CD4-positive, alpha-beta T cell treated with Interleukin-21 for 1 hour (primary cell): ENCODE data around the gene TFDP1.
"Not testable (repeated sequence)": the region's sequence is repeated elsewhere in the genome, so short reads cannot be mapped to it uniquely, and the experiment has no call there.

Source experiments
- DNase-seq: peaks from one replicate; pipeline ENCODE4 v3.0.0-alpha.2; 2020

The TFDP1 gene

DNA sequence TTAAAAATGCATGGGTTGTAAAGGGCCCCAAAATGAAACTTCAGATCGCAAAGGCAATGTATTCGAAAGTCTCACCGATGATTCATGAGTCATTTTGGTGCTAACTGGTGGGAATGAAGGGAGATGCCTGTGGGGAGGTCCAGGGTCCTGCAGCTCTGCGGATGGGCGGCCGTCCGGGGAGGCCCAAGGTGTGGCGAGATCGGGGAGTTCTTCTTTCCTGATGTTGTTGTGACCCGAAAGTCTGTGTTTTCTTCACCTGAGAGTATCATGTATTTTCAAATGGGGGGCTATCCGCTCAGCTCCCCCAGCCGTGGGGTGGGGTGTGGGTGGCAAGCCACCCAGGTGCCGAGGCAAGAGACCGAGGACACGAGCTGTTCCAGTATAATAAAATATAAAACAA, 36.5 kb downstream of the TFDP1 start:
- no peak for DNase-seq

DNA sequence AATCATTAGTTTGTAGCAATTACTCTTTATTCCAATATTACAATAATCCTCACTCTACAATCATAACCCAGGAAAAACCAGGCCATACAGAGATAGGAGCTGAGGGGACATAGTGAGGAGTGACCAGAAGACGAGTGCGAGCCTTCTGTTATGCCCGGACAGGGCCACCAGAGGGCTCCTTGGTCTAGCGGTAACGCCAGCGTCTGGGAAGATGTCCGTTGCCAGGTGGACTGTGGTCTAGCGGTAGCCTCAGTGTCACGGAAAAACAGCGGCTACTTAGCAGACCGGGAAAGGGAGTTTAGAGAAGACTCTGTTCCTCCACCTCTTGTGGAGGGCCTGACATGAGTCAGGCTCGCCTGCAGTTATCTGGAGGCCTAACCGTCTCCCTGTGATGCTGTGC, 36.9 kb downstream of the TFDP1 start:
- DNase-seq: not testable (repeated sequence)

DNA sequence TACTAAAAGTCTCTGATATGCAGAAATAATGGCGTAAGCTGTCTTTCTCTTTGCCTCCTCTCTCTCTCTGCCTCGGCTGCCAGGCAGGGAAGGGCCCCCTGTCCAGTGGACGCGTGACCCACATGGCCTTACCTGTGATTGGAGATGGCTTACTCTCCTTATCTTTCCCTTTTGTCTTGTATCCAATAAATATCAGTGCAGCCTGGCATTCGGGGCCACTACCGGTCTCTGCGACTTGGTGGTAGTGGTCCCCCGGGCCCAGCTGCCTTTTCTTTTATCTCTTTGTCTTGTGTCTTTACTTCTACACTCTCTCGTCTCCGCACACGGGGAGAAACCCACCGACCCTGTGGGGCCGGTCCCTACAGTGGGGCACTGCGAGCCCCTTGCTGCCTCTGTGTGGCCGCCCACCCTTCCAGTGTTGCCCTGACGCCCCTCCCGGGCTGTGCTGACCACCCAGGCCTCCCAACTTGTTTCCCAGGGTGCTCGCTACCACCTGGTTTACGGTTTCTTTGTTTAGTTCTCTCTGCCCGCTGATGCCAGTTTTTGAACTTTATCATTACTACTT, 37.5 kb downstream of the TFDP1 start:
- not testable (repeated sequence) for DNase-seq

DNA sequence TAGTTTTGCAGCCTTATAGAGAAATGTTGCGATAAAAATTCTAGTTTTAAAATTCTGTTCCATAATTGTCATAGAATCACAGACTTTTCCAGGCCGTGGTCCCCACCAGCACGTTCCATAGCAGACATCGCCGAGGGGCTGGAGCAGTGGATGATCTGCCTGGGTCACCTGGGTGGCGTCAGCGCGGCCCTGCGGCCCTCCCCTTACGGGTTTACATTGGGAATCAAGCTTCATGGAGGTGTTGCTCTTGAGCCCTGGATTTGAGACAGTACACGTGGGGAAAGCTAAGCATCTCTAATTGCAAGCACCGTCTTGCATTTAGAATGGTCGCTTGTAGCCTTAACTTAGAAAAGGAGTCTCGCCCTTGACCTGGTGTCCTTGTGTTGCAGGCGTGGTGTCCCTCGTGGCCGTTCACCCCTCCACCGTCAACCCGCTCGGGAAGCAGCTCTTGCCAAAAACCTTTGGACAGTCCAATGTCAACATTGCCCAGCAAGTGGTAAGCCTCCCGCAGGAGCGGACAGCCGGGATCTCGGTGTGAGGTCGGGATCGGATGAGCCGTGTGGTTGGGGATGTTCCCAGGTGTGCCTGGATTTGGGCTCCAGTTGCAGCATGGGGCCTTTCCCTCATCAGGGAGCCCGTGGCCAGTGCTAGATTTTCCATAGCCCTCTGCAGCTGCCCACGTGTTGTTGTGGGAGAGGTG, 38.4 kb downstream of the TFDP1 start:
- DNase-seq: no peak

DNA sequence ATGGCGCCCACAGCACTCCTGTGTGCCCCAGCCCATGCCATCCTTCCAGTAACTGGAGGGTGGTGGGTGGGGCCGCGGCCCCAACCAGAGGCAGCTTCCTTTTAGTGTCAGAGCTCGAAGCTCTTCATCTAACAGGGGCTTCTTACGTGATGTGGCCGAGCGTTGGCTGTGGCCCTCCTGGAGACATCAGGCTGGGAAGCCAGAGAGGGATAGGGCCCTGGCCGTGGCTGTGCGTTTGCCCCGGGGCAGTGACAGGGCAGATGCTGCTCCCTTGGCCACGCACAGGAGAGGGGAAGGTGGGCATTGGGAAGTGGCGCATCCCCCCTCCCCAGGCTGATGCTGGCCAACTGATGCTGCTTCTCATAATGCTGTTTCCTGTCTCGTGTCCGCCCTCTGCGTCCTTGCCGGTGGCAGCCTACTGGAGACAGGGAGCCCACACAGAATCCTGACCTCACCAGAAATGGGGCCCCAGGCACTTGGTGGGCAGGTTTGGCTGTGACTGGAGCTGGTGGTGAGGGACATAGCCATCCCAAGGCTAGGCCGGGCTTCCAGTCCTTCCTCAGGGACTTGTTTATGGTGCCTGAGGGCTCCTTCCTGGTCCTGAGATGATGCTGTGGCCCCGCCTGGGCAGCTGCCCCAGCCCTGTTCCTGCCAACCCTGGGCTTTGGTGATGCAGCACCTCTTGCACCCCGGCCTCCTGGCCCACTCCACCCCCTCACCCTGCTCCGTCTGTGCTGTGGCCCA, 39.1 kb downstream of the TFDP1 start:
- no peak for DNase-seq

DNA sequence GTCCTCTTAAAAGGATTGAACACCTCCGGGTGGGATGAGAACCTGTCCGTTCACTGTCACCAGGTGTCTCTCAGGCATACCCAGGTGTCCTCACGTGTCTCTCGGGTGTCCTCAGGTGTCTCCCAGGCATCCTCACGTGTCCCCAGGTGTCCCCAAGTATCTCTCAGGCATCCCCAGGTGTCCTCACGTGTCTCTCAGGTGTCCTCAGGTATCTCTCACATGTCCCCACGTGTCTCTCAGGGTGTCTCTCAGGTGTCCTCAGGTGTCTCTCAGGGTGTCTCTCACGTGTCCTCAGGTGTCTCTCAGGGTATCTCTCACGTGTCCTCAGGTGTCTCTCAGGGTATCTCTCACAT, 39.7 kb downstream of the TFDP1 start:
- no peak for DNase-seq

DNA sequence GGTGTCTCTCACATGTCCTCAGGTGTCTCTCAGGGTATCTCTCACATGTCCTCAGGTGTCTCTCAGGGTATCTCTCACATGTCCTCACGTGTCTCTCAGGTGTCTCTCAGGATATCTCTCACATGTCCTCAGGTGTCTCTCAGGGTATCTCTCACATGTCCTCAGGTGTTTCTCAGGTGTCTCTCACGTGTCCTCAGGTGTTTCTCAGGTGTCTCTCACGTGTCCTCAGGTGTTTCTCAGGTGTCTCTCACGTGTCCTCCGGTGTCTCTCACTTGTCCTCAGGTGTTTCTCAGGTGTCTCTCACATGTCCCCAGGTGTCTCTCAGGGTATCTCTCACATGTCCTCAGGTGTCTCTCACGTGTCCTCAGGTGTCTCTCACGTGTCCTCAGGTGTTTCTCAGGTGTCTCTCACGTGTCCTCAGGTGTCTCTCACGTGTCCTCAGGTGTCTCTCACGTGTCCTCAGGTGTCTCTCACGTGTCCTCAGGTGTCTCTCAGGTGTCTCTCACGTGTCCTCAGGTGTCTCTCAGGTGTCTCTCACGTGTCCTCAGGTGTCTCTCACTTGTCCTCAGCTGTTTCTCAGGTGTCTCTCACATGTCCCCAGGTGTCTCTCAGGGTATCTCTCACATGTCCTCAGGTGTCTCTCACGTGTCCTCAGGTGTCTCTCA, 40.2 kb downstream of the TFDP1 start:
- DNase-seq: not testable (repeated sequence)

DNA sequence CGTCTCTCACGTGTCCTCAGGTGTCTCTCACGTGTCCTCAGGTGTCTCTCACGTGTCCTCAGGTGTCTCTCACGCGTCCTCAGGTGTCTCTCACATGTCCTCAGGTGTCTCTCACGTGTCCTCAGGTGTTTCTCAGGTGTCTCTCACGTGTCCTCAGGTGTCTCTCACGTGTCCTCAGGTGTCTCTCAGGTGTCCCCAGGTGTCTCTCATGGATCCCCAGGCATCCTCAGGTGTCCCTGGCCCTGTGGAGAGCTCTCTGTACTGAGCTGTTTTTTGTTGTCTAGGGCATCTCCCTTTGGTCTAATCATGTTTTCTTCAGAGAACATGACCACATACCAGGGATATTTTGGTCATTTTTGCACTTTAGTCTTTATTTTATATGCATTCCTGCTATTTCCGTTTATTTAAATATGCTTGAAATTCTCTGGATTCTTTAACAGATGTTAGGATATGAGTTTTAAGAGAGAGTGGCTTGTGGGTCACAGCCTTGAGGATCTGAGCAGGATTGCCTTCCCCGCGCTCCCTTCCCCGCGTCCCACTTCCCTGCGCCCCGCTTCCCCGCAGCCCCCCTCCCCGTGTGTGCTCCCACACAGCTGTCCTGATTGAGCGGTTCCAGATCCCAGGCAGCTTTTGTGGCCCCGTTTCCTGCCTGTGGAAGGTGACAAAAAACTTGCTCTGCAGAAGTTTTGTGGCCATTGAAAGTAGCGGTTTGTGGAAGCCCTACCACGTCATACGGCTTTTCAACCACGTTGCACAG, 41.6 kb downstream of the TFDP1 start:
- no peak for DNase-seq

DNA sequence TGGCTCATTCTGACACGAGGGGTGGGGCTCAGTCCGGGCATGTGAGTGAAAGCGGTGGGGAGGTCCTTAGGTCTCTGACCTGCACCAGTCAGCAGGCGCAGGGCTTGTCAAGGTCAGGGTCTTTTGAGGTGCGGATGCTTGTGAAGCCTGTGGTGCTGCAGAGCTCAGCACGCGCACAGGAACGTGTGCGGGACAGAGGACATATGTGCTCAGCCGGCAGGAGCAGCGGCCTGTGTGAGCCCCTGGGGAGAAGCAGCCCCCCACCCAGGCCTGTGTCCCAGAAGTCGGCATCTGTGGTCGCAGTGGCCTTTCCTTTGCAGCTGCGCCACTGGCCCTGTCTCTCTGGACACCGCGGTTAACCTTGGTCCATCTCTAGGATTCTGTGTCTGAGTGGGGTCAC, 42.6 kb downstream of the TFDP1 start:
- DNase-seq: no peak

DNA sequence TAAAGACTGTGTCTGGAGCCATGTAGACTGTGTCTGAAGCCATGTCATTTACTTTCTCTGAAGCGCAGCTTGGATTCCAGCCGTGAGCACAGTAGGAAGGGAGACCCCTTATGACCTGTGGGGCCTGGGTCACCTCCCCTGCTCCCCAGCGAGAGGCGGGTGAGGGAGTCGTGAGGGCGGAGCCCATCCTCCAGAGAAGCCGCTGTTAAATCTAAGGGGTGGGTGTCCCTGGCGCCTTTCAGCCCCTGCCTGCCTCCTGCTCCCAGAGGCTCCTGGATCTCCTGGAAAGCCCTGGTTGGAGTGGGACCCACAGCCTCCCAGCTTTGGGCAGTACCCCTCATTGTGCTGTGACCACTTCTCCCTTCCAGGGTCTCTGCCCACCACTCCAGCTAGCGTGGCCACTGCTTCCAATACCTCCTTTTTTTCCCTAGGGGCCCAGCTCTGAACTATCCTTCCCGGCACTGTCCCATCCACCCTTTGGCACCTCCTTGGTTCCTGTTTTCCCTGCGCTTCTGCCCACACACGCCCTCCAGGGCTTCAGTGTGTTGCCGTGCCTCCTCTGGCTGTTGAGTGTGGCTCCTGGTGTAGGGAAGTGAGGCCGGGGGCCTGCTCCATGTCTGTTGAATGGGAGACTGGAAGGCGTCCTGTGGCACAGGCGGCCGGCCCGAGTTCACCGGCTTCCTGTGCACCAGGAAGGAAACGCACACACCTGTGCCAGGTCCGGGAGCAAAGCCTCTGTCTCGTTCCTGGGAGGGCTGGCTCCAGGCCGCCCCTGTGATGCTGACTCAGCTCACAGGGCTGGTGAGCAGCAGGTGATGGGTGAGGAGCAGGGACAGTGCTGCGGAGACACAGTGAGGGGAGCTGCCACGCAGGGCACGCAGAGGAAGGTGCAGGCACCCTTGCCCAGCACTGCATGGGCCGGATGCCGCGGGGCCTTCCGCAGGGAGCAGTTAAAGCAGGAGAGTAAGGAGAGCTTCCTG, 44.0 kb downstream of the TFDP1 start:
- no peak for DNase-seq

DNA sequence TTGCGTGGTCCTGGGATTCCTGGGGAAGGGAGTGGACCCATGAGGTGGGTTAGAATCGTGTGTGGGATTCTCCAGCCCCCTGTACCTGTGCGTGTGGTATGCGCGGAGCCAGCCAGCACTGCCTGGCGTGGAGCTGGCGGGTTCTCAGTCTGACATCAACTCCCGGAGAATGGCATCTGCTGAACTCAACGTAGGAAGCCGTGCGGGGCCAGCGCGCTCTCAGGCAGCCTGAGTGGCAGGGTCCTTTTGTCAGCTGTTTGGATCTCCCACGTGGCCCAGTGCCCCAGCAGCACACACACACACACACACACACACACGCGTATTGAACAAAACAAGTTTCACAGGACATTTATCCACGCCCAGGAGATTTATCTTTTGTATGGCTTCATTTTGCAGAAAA, 45.3 kb downstream of the TFDP1 start:
- DNase-seq: no peak

DNA sequence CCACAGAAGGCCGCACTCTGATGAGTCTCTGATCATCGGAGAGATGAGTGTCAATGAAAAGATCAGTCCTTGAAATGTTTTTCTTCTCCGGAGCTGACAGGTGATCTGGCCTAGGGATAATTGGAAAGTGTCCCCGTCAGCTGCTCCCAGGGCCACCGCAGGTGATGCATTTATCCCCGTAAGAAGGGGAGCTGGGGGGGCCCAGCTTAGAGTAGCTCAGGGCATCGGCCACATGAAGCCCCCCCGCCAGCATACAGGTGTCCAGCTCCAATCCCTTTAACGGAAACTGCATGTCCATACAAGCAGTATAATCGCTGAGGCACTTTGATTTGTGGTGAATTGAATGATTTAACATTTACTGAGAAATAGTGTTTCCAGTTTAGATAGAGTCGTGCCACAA, 45.7 kb downstream of the TFDP1 start:
- DNase-seq: no peak

DNA sequence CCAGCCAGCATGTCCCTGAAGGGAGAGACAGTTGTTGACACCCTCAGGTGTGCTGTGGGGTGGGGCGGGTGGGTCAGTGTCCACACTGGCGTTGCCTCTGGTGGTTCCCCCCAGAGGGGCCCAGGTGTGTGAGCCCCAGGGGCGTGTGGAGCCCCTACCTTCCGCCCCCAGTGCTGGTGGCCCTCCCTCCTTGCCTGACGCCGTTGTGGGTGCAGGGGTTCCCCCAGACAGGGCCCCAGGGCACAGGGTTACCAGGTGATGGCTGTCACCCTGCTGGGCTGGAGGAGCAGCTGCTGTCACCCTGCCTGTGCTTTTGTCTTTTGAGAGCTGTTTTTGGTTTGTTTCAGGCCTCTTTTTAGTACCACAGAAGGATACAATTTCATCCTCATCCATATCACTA, 46.3 kb downstream of the TFDP1 start:
- DNase-seq: no peak

DNA sequence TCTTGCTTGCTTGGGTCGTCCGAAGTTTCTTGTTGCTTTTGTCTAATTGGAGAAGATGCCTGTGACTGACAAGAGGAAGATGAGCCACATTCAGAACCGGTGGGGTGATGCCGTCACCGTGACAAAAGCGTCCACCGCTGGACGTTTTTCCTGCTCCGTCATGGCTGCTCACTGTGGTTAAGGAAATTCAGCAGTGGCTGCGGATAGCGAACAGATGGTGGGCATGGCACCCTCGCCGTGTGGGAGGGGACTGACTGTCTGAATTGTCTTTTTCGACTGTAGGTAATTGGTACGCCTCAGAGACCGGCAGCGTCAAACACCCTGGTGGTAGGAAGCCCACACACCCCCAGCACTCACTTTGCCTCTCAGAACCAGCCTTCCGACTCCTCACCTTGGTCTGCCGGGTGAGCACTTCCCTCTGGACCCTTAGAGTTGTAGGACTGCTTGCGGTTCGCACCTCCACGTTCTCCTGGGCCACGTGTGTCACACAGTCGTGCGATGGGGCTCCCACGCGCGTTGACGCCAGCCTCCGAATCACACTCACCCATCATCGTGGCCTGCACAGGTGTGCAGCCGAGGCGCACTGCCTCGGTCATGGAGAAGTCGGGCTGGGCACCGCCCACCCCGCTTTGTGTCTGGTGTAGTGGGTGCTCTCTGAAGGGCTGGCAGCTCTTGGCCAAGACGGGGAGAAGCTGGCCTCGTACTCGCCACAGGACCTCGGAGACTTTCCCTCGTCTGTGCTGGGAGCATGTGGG, 47.0 kb downstream of the TFDP1 start:
- DNase-seq: no peak

DNA sequence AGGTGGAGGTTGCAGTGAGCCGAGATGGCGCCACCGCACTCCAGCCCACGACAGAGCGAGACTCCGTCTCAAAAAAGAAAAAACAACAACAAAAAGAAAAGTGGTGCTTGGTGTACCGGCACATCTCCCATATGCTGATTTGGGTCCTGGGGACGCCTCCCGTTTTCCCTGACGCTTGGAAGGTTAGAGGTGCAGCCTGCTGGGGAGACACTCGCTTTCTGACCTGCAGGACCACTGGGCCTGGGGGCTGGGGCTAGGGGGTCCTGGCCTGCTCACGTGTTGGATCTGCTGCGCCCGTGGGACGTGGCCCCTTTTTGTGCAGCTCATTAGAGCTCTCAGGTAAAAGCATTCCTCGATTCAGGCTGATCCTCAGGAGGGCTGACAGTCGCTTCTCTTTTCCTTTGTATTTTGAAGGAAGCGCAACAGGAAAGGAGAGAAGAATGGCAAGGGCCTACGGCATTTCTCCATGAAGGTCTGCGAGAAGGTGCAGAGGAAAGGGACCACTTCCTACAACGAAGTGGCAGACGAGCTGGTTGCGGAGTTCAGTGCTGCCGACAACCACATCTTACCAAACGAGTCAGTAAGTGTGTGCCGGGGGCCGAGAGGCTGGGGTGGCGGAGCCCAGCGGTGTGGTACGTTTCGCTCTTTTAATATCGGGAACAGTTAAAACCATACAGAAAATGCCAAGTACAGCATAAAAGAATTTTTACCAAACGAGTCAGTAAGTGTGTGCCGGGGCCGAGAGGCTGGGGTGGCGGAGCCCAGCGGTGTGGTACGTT, 48.3 kb downstream of the TFDP1 start:
- DNase-seq: no peak

DNA sequence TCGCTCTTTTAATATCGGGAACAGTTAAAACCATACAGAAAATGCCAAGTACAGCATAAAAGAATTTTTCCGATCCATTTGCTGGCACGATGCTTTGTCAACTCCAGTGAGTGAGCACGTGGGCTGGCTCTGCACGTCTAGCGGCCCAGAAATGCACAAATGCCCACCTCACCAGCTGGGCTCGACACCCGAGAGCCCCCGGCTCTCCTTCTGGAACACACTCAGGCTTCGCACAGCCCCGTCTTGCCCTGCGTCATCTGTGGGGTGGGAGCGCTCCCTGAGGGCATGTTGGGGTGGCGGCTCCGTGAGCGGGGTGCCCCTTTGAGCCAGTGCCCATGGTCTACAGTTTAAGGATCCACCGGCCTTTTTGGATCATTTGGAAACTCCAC, 48.9 kb downstream of the TFDP1 start:
- DNase-seq: no peak

DNA sequence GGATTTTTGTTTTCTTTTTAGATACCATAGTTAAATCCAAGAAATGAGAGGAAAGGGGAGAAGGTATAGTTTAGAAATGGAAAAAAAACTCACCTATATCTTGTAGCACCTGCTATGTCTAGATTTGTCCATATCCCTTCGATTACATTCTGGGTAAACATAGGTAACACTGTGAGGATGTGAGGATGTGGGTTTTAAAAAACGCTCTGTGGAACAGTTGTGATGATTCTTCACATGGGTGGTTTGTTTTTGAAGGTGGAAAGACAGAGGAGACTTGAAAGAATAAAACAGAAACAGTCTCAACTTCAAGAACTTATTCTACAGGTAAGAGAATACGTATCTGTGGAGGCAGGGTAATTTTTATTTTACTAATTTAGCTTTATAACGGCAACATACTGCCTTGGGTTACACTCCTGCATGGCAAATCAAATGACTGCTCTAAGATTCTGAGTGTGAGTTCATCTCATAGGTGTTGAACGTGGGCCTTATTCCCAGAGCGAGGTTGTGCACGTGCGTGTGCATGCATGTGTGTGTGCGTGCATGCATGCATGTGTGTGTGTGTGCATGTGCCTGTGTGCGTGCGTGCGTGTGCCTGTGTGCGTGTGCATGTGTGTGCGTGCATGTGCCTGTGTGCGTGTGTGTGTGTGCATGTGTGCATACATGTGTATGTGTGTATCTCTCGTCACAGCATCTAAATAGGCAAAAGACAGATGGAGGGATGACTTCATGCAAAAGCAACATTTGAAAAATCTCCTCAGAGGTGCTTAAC, 49.9 kb downstream of the TFDP1 start:
- no peak for DNase-seq

DNA sequence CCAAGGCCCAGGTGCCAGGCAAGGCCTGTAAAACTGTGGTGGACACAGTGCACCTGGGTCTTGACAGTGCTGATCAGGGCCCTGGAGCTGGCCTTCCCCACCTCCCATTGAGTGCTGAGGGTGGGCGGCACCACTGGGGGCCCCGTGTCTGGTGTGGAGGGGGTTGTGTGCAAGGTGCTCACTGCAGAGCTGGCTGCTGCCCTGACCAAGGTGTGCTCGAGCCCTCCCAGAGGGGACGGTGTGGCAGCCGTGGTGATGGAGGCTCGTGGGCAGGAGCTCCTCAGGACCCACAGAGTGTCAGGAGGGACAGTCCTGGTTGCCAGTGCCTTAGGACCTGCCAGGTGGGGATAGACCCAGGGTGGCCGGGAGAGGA, 50.5 kb downstream of the TFDP1 start:
- no peak for DNase-seq

DNA sequence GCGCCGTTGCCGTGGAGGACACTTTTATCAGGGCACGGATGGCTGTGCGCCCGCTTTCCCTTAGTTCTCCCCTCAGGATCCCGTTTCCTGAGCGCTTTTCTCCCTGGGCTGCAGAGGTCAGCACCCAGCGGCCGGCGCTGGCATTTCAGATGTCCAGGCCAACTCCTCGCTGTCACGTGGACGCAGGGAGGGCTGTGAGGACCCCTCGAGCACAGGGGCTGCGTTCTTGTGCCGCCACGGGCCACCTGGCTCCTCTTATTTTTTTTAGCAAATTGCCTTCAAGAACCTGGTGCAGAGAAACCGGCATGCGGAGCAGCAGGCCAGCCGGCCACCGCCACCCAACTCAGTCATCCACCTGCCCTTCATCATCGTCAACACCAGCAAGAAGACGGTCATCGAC, 51.2 kb downstream of the TFDP1 start:
- DNase-seq: no peak
